ENCODE results near the gene LIPC. TPM values are rescaled to one million over a fixed set of nuclear protein-coding genes. Genes with fewer than 3 reads are reported as not detected.

LIPC gene
- total and polyA plus RNA-seq, 8 donors: 0.69 to 5.5 (median 1.5) TPM

GRCh38 chr15:58460872-58461271 is 29.1 kb downstream of the LIPC start:
- Histone ChIP-seq H3K27ac (no peak overlapping the region), H3K36me3 (no peaks in the 10 kb centered on the region), H3K4me3 (no peak overlapping the region), H3K27me3 (no peaks in the 10 kb centered on the region), H3K9me3 (no peaks in the 10 kb centered on the region), H3K4me1 (peaks cover 0 to 3% (median 0%) of the 10 kb centered on the region in 3 donors)
- ATAC-seq (no peak), FAIRE-seq (no peak), DNase-seq (no peak)
- intact Hi-C loops (cut with DNase I): no loop called here
- WGBS, 2 donors: 91 to 95% methylated on average over 3 of the region's 3 CpGs
- no peak for TF ChIP-seq CTCF (IDR thresholded peaks at IDR 0.05)

GRCh38 chr15:58462547-58462946 is 30.8 kb downstream of the LIPC start:
- Histone ChIP-seq H3K4me1 (peaks cover 0 to 3% (median 0%) of the 10 kb centered on the region in 3 donors), H3K36me3 (no peaks in the 10 kb centered on the region), H3K4me3 (no peak overlapping the region), H3K27ac (peak overlapping the region in 1 of 4 donors; percentile 10), H3K27me3 (no peaks in the 10 kb centered on the region), H3K9me3 (no peaks in the 10 kb centered on the region)
- ATAC-seq (peak in 3 of 4 donors; percentile 63 to 72 (median 65)), DNase-seq (no peak), FAIRE-seq (no peak)
- TF ChIP-seq CTCF (IDR thresholded peaks at IDR 0.05): no peak
- intact Hi-C loops (cut with DNase I): no loop called here
- 82 to 90% methylated on average over 4 of the region's 4 CpGs for WGBS, 2 donors

- Histone ChIP-seq H3K4me1 (no peaks in the 10 kb centered on the region), H3K9me3 (no peaks in the 10 kb centered on the region), H3K4me3 (no peak overlapping the region), H3K36me3 (no peaks in the 10 kb centered on the region), H3K27ac (peak overlapping the region in 1 of 4 donors; percentile 10), H3K27me3 (no peaks in the 10 kb centered on the region)
- intact Hi-C loops (cut with DNase I): no loop called here
- no peak for ATAC-seq
- WGBS, 2 donors: 78 to 82% methylated on average over 10 of the region's 10 CpGs
- FAIRE-seq: no peak
- DNase-seq: no peak
- TF ChIP-seq CTCF (IDR thresholded peaks at IDR 0.05): no peak
Measured at GRCh38 chr15:58462973-58463663, 31.3 kb downstream of the LIPC start.

- WGBS, 2 donors: 72 to 75% methylated on average over 6 of the region's 6 CpGs
- DNase-seq: no peak
- intact Hi-C loops (cut with DNase I): no loop called here
- FAIRE-seq: no peak
- TF ChIP-seq CTCF (IDR thresholded peaks at IDR 0.05): no peak
- no peaks in the 10 kb centered on the region for H3K9me3 ChIP-seq
- H3K27me3 ChIP-seq: no peaks in the 10 kb centered on the region
- no peak overlapping the region for H3K4me3 ChIP-seq
- no peaks in the 10 kb centered on the region for H3K4me1 ChIP-seq
- no peak overlapping the region for H3K27ac ChIP-seq
- H3K36me3 ChIP-seq: no peaks in the 10 kb centered on the region
- peak in 1 of 4 donors; percentile 6 for ATAC-seq
Measured at GRCh38 chr15:58463815-58464650, 32.2 kb downstream of the LIPC start.

- FAIRE-seq (no peak), DNase-seq (no peak), ATAC-seq (no peak)
- Histone ChIP-seq H3K4me3 (no peak overlapping the region), H3K27ac (no peak overlapping the region), H3K36me3 (no peaks in the 10 kb centered on the region), H3K9me3 (no peaks in the 10 kb centered on the region), H3K4me1 (no peaks in the 10 kb centered on the region), H3K27me3 (no peaks in the 10 kb centered on the region)
- no peak for TF ChIP-seq CTCF (IDR thresholded peaks at IDR 0.05)
- intact Hi-C loops (cut with DNase I): no loop called here
Measured at GRCh38 chr15:58465070-58465469, 33.3 kb downstream of the LIPC start.

Data from pancreas (tissue), 10 donors.